GM12878 (cell line): ENCODE data around the gene E2F1. TPM values are rescaled to one million over a fixed set of nuclear protein-coding genes. Genes with fewer than 3 reads are reported as not detected.

Experiments
- ATAC-seq: fragments of 200-7000 bp; cut with Tn5 transposase; 3 replicates; pipeline ENCODE4 v1.9.1; 2020; ENCODE audit warnings: mild to moderate bottlenecking, moderate library complexity
- BruUV-seq: library from RNA; stranded (reverse); fragments of 400-500 nt; replicated peaks from 2 replicates; lab custom pipeline; 2021; lab: Mats Ljungman, UMichigan
- CTCF ChIA-PET: fragments of 300-600 bp; sonication (Branson Sonifier 250); formaldehyde crosslinking; extraction: SDS; loops from one replicate; lab custom pipeline; 2021; ENCODE audit warnings: inconsistent platforms; lab: Yijun Ruan, JAX
- POLR2A ChIA-PET: fragments of 350-600 bp; formaldehyde crosslinking; extraction: SDS; loops from one replicate; lab custom pipeline; 2021; ENCODE audit warnings: inconsistent platforms; lab: Charles Lee
- RAD21 ChIA-PET: fragments of 300-600 bp; sonication (Branson Sonifier 250); formaldehyde crosslinking; loops from one replicate; lab custom pipeline; 2023; ENCODE audit warnings: antibody characterized with exemption; ENCODE audit not compliant: unreplicated experiment; lab: Charles Lee
- SMC1A ChIA-PET: fragments of 300-600 bp; sonication (Branson Sonifier 250); formaldehyde crosslinking; loops from one replicate; lab custom pipeline; 2023; ENCODE audit not compliant: unreplicated experiment, uncharacterized antibody; lab: Charles Lee
- DNase-seq: peaks from one replicate; pipeline ENCODE4 v3.0.0-alpha.2; 2011; ENCODE audit warnings: low read depth, low spot score
- FAIRE-seq: peaks from 3 replicates; lab custom pipeline; 2011; peaks lifted over from hg19 to GRCh38; lab: Jason Lieb, UNC
- H2AFZ ChIP-seq: 2 replicates; pipeline ENCODE4 v1.6.0; 2011; ENCODE audit warnings: low read depth, low read length, control low read depth; ENCODE audit not compliant: control insufficient read depth
- H3K27ac ChIP-seq: 2 replicates; pipeline ENCODE4 v1.5.1; 2011; ENCODE audit warnings: control low read depth; ENCODE audit not compliant: control insufficient read depth, insufficient read depth
- H3K27me3 ChIP-seq, 2 experiments: replicated peaks in 1 of 2; 2 replicates each; pipeline versions ENCODE4 v1.6.0 to v1.6.1; 2011; ENCODE audit warnings: low read length in 1 of 2; ENCODE audit not compliant: control insufficient read depth in 2 of 2, insufficient read depth in 2 of 2
- H3K36me3 ChIP-seq, 2 experiments: 2 replicates each; pipeline ENCODE4 v1.5.1; 2011; ENCODE audit warnings: low read length in 1 of 2; ENCODE audit not compliant: control insufficient read depth in 2 of 2, insufficient read depth in 2 of 2
- H3K4me1 ChIP-seq: 2 replicates; pipeline ENCODE4 v1.6.1; 2011; ENCODE audit warnings: mild to moderate bottlenecking, low read length, moderate library complexity, mixed read lengths; ENCODE audit not compliant: control insufficient read depth, insufficient read depth
- H3K4me2 ChIP-seq: 2 replicates; pipeline ENCODE4 v1.6.0; 2011; ENCODE audit warnings: control low read depth; ENCODE audit not compliant: control insufficient read depth, insufficient read depth
- H3K4me3 ChIP-seq: fragments of 200-600 bp; sonication (generic); 2 replicates; pipeline ENCODE4 v1.5.1; 2016
- H3K79me2 ChIP-seq: 2 replicates; pipeline ENCODE4 v1.6.0; 2011; ENCODE audit warnings: low read length; ENCODE audit not compliant: control insufficient read depth, insufficient read depth
- H3K9ac ChIP-seq: 2 replicates; pipeline ENCODE4 v1.8.0; 2011; ENCODE audit warnings: low read length, control low read depth, mixed read lengths; ENCODE audit not compliant: control insufficient read depth, insufficient read depth
- H3K9me3 ChIP-seq: replicated peaks from 3 replicates; pipeline ENCODE4 v1.5.1; 2011; ENCODE audit warnings: mild to moderate bottlenecking, low read length; ENCODE audit not compliant: control insufficient read depth, insufficient read depth
- H4K20me1 ChIP-seq: 2 replicates; pipeline ENCODE4 v1.6.0; 2011; ENCODE audit not compliant: control insufficient read depth, insufficient read depth
- DPF2 ChIP-seq: fragments of 450-650 bp; IDR thresholded peaks from 2 replicates; pipeline ENCODE4 v1.6.1; 2017; ENCODE audit warnings: mild to moderate bottlenecking
- POLR2A ChIP-seq: IDR thresholded peaks from 2 replicates; pipeline ENCODE4 v1.6.1; 2011; ENCODE audit warnings: low read depth, mild to moderate bottlenecking, low read length
- POU2F2 ChIP-seq: IDR thresholded peaks from 3 replicates; pipeline ENCODE4 v1.6.1; 2011; ENCODE audit warnings: low read depth, mild to moderate bottlenecking, low read length, borderline replicate concordance
- SMAD5 ChIP-seq: IDR thresholded peaks from 2 replicates; pipeline ENCODE4 v1.6.1; 2016; ENCODE audit warnings: antibody characterized with exemption, low read depth
- SREBF2 ChIP-seq: IDR thresholded peaks from 2 replicates; pipeline ENCODE4 v1.6.1; 2012; ENCODE audit warnings: mild to moderate bottlenecking, low read length
- WGBS: methylation state at CpG from one replicate; pipeline ENCODE4 v1.1.6; 2016; ENCODE audit warnings: low lambda C conversion rate; ENCODE audit not compliant: insufficient replicate concordance, insufficient coverage; ENCODE audit errors: missing lambda C conversion rate; 5-methylcytosine and 5-hydroxymethylcytosine counted together
- in situ Hi-C: fragments of 300-500 bp; cut with MboI; formaldehyde crosslinking; loops from 9 replicates; pipeline ENCODE4 v1.14.3; 2018; ENCODE audit warnings: mixed read lengths
- intact Hi-C: fragments of 100-400 bp; cut with micrococcal nuclease; formaldehyde crosslinking; loops from one replicate; pipeline ENCODE4 v1.14.2; 2022; ENCODE audit not compliant: unreplicated experiment
- polyA plus RNA-seq, 11 experiments: library from polyadenylated mRNA; depleted of rRNA in 4 of 11; unstranded in 6 of 11; stranded (reverse) in 5 of 11; fragments of >200 nt; fragmentation: Nextera tagmentation in 4 of 11; fragmentation: Illumina TruSeq in 1 of 11; extraction: Ambion mirVana in 4 of 11; extraction: Trizol in 1 of 11; gene quantifications; 1 replicate in 1 of 11; 2 replicates in 10 of 11; pipeline versions ENCODE4 v1.2.1 to v1.2.3, GENCODE V29; 2011 to 2016; ENCODE audit warnings: inconsistent platforms in 2 of 11, missing spikeins in 2 of 11, low read depth in 1 of 11
- total RNA-seq, 4 experiments: library from RNA; depleted of rRNA in 3 of 4; stranded (reverse); fragments of >200 nt in 3 of 4; fragmentation: Illumina TruSeq in 1 of 4; extraction: Trizol in 1 of 4; gene quantifications; 2 replicates each; pipeline versions ENCODE4 v1.2.1 to v1.2.3, GENCODE V29; 2013 to 2021

E2F1 gene
- total and polyA plus RNA-seq, 10 of the 15 experiments (the other 5 are each of a cell fraction or from before 2014, with no cell fraction given) = 0.29 to 50.2 (median 19.7) TPM

- RAD21 ChIA-PET = no interaction called here
- ATAC-seq = no peak
- no peak overlapping the region for H3K27ac ChIP-seq
- no peaks in the 10 kb centered on the region for H4K20me1 ChIP-seq
- SMC1A ChIA-PET = no interaction called here
- peaks cover 11% of the 10 kb centered on the region for H3K4me1 ChIP-seq
- no peak for DNase-seq
- CTCF ChIA-PET = no interaction called here
- BruUV-seq = no TSS peak
- H3K4me3 ChIP-seq = no peak overlapping the region
- intact Hi-C loops (no loop called here), in situ Hi-C loops (no loop called here)
- FAIRE-seq = no peak
- WGBS = 82% methylated on average over 17 of the region's 17 CpGs
- no peaks in the 10 kb centered on the region for H3K79me2 ChIP-seq
- H3K4me2 ChIP-seq = no peak overlapping the region
- no peak overlapping the region for H2AFZ ChIP-seq
- POLR2A ChIA-PET = interaction anchor here (0.6 kb wide), 1 partner anchor 58 kb away, joined by 4 read pairs; no protein-coding TSS in a partner anchor
- TF ChIP-seq SMAD5 = no peak
- no peak for TF ChIP-seq DPF2
- TF ChIP-seq POLR2A = 0 out of 2 replicates have a peak, but pooled peaks have one; percentile 8
- no peak for TF ChIP-seq SREBF2
- TF ChIP-seq POU2F2 = 0 out of 3 replicates have a peak, but pooled peaks have one; percentile 54
- TF ChIP-seq, all 136 proteins: peak for 2
- Histone ChIP-seq H3K36me3 (no peaks in the 10 kb centered on the region), H3K9ac (no peak overlapping the region), H3K27me3 (peaks cover 0 to 2% of the 10 kb centered on the region in 2 experiments; a peak in 1 of 4 replicates), H3K9me3 (no peaks in the 10 kb centered on the region)
Observed at GRCh38 chr20:33656783-33657703, 29.1 kb downstream of the E2F1 start.
